ENCODE results near the gene DMAP1.

DNA sequence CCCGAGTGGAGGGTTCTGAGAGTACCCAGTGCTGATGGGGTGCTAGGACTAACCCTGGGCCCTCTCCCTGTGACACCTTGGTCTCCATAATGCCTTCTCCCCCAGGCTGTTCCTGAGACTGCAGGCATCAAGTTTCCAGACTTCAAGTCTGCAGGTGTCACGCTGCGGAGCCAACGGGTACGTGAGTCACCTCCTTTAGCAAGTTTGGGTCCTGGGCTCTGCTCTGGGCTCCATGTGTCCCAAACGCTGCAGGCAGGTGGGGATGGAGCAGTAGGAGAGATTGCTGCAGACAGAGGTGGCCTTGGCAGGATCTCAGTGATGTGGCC, 6.0 kb downstream of the DMAP1 start:
- no peak for TF ChIP-seq POLR2A (IDR thresholded peaks at IDR 0.05)
- TF ChIP-seq, protein P1, sequence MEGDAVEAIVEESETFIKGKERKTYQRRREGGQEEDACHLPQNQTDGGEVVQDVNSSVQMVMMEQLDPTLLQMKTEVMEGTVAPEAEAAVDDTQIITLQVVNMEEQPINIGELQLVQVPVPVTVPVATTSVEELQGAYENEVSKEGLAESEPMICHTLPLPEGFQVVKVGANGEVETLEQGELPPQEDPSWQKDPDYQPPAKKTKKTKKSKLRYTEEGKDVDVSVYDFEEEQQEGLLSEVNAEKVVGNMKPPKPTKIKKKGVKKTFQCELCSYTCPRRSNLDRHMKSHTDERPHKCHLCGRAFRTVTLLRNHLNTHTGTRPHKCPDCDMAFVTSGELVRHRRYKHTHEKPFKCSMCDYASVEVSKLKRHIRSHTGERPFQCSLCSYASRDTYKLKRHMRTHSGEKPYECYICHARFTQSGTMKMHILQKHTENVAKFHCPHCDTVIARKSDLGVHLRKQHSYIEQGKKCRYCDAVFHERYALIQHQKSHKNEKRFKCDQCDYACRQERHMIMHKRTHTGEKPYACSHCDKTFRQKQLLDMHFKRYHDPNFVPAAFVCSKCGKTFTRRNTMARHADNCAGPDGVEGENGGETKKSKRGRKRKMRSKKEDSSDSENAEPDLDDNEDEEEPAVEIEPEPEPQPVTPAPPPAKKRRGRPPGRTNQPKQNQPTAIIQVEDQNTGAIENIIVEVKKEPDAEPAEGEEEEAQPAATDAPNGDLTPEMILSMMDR (IDR thresholded peaks at IDR 0.05) = no peak
